Measurements from ENCODE around the gene KCTD19.

The KCTD19 gene

GRCh38 chr16:67282447-67282805, 44.1 kb downstream of the KCTD19 start:
- DNase-seq, result no peak

- DNase-seq, result no peak
Observed at GRCh38 chr16:67281536-67282446, 44.8 kb downstream of the KCTD19 start.

GRCh38 chr16:67280090-67281015, 46.2 kb downstream of the KCTD19 start:
- DNase-seq, result no peak

GRCh38 chr16:67279296-67280089, 47.0 kb downstream of the KCTD19 start, which contains the start of gene PLEKHG4:
Gene PLEKHG4, plus strand, starts transcription at chr16:67279532. Its CDS starts 513 bp downstream, at chr16:67280045.
- DNase-seq, result peak; percentile 69

GRCh38 chr16:67278773-67279295, 47.7 kb downstream of the KCTD19 start:
- peak; percentile 44 for DNase-seq

- no peak for DNase-seq
Observed at GRCh38 chr16:67277999-67278772, 48.4 kb downstream of the KCTD19 start.

- DNase-seq, result no peak
Observed at GRCh38 chr16:67277294-67277998, 49.1 kb downstream of the KCTD19 start.

GRCh38 chr16:67275321-67275720, 51.2 kb downstream of the KCTD19 start:
- DNase-seq, result no peak

- DNase-seq, result no peak
Observed at GRCh38 chr16:67271446-67271845, 55.1 kb downstream of the KCTD19 start.

- DNase-seq, result no peak
Observed at GRCh38 chr16:67270931-67271338, 55.6 kb downstream of the KCTD19 start.

GRCh38 chr16:67269766-67270165, 56.8 kb downstream of the KCTD19 start:
- DNase-seq, result no peak

- DNase-seq, result no peak
Observed at GRCh38 chr16:67268136-67268579, 58.4 kb downstream of the KCTD19 start.

GRCh38 chr16:67265834-67266233, 60.7 kb downstream of the KCTD19 start:
- no peak for DNase-seq

GRCh38 chr16:67264866-67265265, 61.7 kb downstream of the KCTD19 start:
- DNase-seq, result no peak

GRCh38 chr16:67264277-67264676, 62.3 kb downstream of the KCTD19 start:
- DNase-seq, result no peak

- no peak for DNase-seq
Observed at GRCh38 chr16:67263201-67263600, 63.3 kb downstream of the KCTD19 start.

- DNase-seq, result peak; percentile 27
Observed at GRCh38 chr16:67260426-67261063, 66.0 kb downstream of the KCTD19 start.

- DNase-seq, result no peak
Observed at GRCh38 chr16:67259705-67260104, 66.8 kb downstream of the KCTD19 start.

GRCh38 chr16:67258161-67258835, 68.2 kb downstream of the KCTD19 start:
- no peak for DNase-seq
